ENCODE results near the gene TRAM2. TPM values are rescaled to one million over a fixed set of nuclear protein-coding genes. Genes with fewer than 3 reads are reported as not detected.

TRAM2 gene
- total and polyA plus RNA-seq, 10 of the 15 experiments (the other 5 are each of a cell fraction or from before 2014, with no cell fraction given), result 2.5 to 15.0 (median 11.0) TPM

- FAIRE-seq (no peak), ATAC-seq (no peak), DNase-seq (ENCODE audit: low read depth, low spot score) (no peak)
- SMC1A ChIA-PET (ENCODE audit: uncharacterized antibody, unreplicated experiment), result interaction anchor here (0.7 to 3.6 kb wide), 6 partner anchors 25 to 161 kb away, joined by 3 to 20 read pairs (median 3); no protein-coding TSS in a partner anchor
- intact Hi-C loops (cut with micrococcal nuclease; ENCODE audit: unreplicated experiment) (loop anchor here (2.0 kb wide), 3 partner anchors 41 to 157 kb away; partner anchors contain the start of gene EFHC1), in situ Hi-C loops (cut with MboI) (loop anchor here (5.0 to 10.0 kb wide), 2 partner anchors 161 to 293 kb away; partner anchors contain the start of gene MCM3)
- no peaks in the 10 kb centered on the region for H4K20me1 ChIP-seq (ENCODE audit: control insufficient read depth, insufficient read depth)
- 55% methylated on average over 9 of the region's 9 CpGs for WGBS (ENCODE audit: insufficient coverage, insufficient replicate concordance, low lambda C conversion rate, missing lambda C conversion rate)
- H3K4me2 ChIP-seq (ENCODE audit: control insufficient read depth, insufficient read depth), result peak overlapping the region; percentile 87
- H3K27me3 ChIP-seq (replicated peaks in 1 of 2; ENCODE audit: control insufficient read depth in 2 of 2, insufficient read depth in 2 of 2, low read length in 1 of 2), result no peaks in the 10 kb centered on the region
- peaks cover 30% of the 10 kb centered on the region for H3K4me1 ChIP-seq (ENCODE audit: control insufficient read depth, insufficient read depth, low read length)
- H3K4me3 ChIP-seq, result peak overlapping the region; percentile 81
- no TSS peak for BruUV-seq (replicated peaks)
- POLR2A ChIA-PET, result interaction anchor here (0.6 to 1.6 kb wide), 2 partner anchors 42 to 159 kb away, joined by 3 read pairs; no protein-coding TSS in a partner anchor
- CTCF ChIA-PET, result interaction anchor here (1.1 to 3.8 kb wide), 6 partner anchors 13 to 161 kb away, joined by 5 to 26 read pairs (median 10); no protein-coding TSS in a partner anchor
- H3K9me3 ChIP-seq (replicated peaks; ENCODE audit: control insufficient read depth, insufficient read depth, low read length), result no peaks in the 10 kb centered on the region
- H3K9ac ChIP-seq (ENCODE audit: control insufficient read depth, insufficient read depth, low read length), result peak overlapping the region; percentile 85
- peaks cover 35% of the 10 kb centered on the region for H3K79me2 ChIP-seq (ENCODE audit: control insufficient read depth, insufficient read depth, low read length)
- H3K36me3 ChIP-seq (ENCODE audit: control insufficient read depth in 2 of 2, insufficient read depth in 2 of 2, low read length in 1 of 2), result no peaks in the 10 kb centered on the region
- RAD21 ChIA-PET (ENCODE audit: unreplicated experiment), result no interaction called here
- H2AFZ ChIP-seq (ENCODE audit: control insufficient read depth, low read depth, low read length), result peak overlapping the region; percentile 80
- peak overlapping the region; percentile 86 for H3K27ac ChIP-seq (ENCODE audit: control insufficient read depth, insufficient read depth)
- TF ChIP-seq SRF (IDR thresholded peaks at IDR 0.05; ENCODE audit: low read depth in 2 of 2, low read length in 2 of 2) (no peak), CTCF (IDR thresholded peaks at IDR 0.05 in 2 of 3, conservative IDR thresholded peaks at IDR 0.05 in 1 of 3; ENCODE audit: control insufficient read depth in 2 of 3, extremely low read depth in 1 of 3, insufficient read depth in 1 of 3, low read depth in 3 of 3, low read length in 3 of 3) (no peak), IKZF2 (IDR thresholded peaks at IDR 0.05) (0 out of 4 replicates have a peak, but pooled peaks of 1 of the 2 experiments have one; percentile 0), ATF7 (IDR thresholded peaks at IDR 0.05; ENCODE audit: low read depth) (0 out of 2 replicates have a peak, but pooled peaks have one; percentile 13), ZBED1 (IDR thresholded peaks at IDR 0.05; ENCODE audit: borderline replicate concordance) (no peak), MLLT1 (IDR thresholded peaks at IDR 0.05) (no peak), SP1 (IDR thresholded peaks at IDR 0.05; ENCODE audit: low read depth, low read length) (no peak), HSF1 (IDR thresholded peaks at IDR 0.05; ENCODE audit: low read depth, low read length) (no peak), MTA2 (IDR thresholded peaks at IDR 0.05; ENCODE audit: low read depth) (no peak), CREB1 (IDR thresholded peaks at IDR 0.05; ENCODE audit: low read depth) (no peak), CEBPZ (IDR thresholded peaks at IDR 0.05; ENCODE audit: low read depth, low read length) (0 out of 2 replicates have a peak, but pooled peaks have one; percentile 10), BACH1 (IDR thresholded peaks at IDR 0.05; ENCODE audit: borderline replicate concordance) (no peak), TCF3 (IDR thresholded peaks at IDR 0.05; ENCODE audit: borderline replicate concordance, insufficient read depth, low read depth, low read length) (no peak), BMI1 (IDR thresholded peaks at IDR 0.05; ENCODE audit: borderline replicate concordance) (0 out of 2 replicates have a peak, but pooled peaks have one; percentile 3)
Observed at GRCh38 chr6:52577778-52578463, 1.1 kb upstream of the TRAM2 start.
